Neural progenitor cell (in vitro differentiated cells): Measurements from ENCODE around the gene RB1.

Experiments used
- CTCF ChIP-seq: fragments of 200-600 bp; sonication (generic); IDR thresholded peaks from 2 replicates; pipeline ENCODE4 v1.5.1; 2017; ENCODE audit warnings: antibody characterized with exemption, mild to moderate bottlenecking
- EZH2 ChIP-seq: fragments of 200-600 bp; sonication (generic); IDR thresholded peaks from 2 replicates; pipeline ENCODE4 v1.6.1; 2017; ENCODE audit warnings: antibody characterized with exemption, mild to moderate bottlenecking, moderate library complexity
- EZH2phosphoT487 ChIP-seq: fragments of 200-600 bp; sonication (generic); IDR thresholded peaks from 2 replicates; pipeline ENCODE4 v1.6.1; 2017; ENCODE audit warnings: antibody characterized with exemption

GRCh38 chr13:48303359-48304142 lies at the start of gene RB1:
- no peak for TF ChIP-seq EZH2
- TF ChIP-seq CTCF = peak; percentile 5
- no peak for TF ChIP-seq EZH2phosphoT487
